HG03571 (cell line): Measurements from ENCODE around the gene CPXM2.

Experiments used
- ATAC-seq: cut with Tn5 transposase; IDR thresholded peaks from one replicate; pipeline ENCODE4 v1.9.1; 2021; ENCODE audit not compliant: unreplicated experiment

CPXM2 gene

DNA sequence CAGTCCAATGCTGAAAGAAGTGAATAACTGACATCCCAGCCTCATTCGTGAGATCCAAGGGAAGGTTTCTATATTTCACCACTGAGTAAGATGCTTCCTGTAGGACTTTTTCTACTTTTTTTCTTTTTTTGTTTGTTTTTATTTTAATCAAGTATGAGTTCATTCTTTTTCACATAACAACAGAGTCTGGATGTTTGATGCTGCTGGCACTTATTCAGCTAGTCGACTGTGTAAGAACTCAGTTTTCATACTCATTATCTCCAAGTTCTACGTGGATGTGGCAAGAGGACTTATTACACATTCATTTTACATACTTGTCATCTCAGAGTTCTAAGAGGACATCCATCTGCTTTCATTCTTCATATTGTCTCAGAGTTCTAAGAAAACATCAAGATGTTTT, 86.9 kb downstream of the CPXM2 start:
- no peak for ATAC-seq

DNA sequence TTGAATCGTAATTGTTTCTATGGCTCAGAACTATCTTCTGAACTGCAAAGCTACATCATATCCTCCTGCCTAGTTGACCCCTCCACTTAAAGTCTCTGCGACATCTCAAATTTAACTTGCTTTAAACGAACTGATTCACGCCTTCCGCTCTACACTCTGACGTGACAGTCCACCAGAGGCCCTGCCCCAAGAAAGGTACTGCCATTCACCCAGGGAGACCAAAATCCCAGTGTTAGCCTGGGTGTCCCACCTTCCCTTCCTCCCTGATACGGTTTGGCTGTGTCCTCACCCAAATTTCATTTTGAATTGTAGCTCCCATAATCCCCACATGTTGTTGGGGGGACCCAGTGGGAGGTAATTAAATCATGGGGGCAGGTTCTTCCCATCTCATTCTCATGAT, 90.8 kb downstream of the CPXM2 start:
- no peak for ATAC-seq

DNA sequence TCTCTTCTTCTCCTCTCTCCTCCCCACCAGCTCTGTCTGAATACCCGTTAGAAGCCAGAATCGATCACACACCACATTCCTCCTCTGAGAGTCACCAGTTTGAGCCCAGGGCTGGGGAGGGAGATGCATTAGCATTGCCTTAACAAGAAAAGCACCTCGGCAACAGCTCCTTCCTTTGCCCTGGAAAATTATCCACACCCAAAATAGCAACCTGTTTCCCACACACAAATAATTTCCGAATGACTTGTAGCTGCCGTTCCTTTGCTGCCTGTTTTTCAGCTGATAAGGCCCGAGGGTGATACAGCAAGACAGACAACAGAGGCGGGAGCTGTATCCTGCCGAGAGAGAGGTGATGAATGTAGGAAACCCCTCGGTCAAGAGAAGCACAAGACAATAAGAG, 91.3 kb downstream of the CPXM2 start:
- ATAC-seq, result no peak

DNA sequence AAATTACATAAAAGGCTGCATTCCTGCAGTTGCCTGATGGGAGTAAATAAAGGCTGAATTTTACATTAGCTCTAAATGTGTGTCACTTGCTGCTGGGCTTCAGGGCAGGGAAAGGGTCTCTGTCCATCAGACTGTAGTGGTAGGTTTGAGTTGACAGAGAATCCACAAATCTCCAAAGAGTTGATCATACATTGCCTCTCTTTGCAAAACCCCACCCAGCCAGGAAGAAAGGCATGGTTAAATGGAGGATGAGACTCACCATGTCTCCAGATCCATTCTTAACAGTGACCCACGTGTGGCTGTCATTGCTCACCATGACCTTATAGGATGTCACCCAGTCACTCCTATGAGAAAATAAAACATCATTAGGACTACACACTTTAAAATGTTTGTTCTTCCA, 92.8 kb downstream of the CPXM2 start:
- ATAC-seq, result no peak

DNA sequence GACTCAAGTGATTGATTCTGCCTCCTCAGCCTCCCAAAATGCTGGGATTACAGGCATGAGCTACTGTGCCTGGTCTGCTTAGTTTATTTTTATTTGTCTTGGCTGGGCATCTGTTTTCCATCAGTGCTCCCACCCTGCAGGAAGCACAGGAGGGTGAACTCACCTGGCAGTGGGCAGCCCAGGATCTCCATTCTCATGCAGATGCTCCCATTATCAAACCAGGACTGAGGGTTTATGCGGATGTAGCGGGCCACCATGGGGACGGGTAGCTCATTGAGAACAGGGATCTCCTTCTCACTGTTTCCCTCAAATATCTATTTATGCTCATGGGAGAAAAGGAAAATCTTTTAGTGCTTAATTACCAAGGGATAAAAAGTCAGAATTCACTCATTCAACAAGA, 93.8 kb downstream of the CPXM2 start:
- ATAC-seq, result no peak

DNA sequence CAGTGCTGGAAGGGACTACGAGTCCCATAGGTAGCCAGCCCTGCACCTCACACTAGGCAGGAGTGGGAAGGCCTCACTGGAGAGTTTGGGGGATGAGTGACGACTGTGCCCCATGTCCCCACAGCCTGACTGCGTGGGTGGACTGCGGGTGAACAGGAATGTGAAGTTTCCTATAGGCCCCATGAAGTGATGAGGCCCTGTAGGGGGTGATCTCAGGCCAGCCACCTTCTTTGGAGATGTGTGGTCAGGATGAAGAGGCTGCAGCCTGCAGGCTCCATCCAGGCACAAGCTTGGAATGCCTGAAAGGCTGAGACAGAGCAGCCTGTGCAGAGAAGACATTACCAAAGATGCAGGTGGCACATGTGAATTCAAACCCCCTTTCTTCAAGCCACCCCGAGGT, 94.9 kb downstream of the CPXM2 start:
- ATAC-seq, result no peak

DNA sequence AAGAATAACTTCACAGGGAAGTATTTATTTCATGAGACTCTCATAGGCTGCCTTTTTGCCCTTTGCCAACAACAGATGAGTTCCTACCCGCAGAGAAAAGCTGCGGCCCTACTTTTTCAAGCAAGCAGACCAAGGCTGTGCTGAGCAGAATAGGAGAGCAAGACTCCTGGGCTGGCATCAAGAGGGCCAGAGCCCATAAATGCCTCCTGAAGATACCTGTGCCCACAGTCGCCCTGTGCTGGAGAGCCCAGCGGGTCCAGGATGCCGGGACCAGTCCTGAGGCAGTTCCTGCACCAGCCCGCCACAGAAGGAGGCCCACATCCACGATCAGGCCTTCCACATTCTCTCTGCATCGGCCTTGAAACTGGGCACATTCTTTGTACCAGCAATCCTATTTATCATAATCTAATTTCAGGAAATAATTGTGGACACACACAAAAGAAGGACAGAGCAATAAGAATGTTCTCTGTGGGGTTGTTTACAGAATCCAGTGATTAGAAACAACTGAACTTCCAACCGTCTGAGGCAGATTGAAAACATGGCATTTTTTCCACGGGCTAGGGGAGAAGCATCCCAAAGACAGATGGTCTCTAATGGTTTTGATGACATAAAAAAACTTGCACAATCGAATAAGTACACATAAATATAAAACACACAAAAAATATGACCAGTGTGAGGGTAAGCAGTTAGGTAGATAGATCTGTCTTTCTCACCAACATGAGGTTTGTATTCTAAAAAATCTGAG, 95.6 kb downstream of the CPXM2 start:
- no peak for ATAC-seq

DNA sequence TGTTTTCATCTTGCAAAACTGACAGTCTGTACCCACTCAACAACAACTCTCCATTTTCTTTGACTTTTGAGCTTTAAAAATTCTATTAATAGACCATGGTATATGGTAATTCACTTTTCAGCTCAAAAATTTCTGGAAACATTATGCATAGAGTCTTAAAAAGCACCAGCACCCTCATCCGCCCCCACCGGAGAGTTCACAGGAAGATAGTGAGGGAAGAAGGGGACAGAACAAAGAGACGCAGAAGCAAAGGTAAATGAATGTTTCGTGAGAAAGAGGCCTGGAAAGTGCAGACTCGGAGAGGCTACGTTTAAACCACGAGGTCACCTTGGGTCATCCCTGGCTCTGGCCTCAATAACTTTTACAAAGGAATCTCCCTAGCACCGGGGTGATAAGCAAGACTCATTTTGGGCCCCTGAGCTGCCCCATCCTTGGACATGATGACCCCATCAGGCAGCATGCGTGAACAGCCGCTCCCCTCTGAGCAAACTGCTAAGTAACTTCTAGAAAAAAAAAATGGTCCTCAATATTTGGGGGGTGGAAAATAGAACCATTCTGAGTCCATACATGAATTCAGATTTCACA, 96.3 kb downstream of the CPXM2 start:
- ATAC-seq, result no peak

DNA sequence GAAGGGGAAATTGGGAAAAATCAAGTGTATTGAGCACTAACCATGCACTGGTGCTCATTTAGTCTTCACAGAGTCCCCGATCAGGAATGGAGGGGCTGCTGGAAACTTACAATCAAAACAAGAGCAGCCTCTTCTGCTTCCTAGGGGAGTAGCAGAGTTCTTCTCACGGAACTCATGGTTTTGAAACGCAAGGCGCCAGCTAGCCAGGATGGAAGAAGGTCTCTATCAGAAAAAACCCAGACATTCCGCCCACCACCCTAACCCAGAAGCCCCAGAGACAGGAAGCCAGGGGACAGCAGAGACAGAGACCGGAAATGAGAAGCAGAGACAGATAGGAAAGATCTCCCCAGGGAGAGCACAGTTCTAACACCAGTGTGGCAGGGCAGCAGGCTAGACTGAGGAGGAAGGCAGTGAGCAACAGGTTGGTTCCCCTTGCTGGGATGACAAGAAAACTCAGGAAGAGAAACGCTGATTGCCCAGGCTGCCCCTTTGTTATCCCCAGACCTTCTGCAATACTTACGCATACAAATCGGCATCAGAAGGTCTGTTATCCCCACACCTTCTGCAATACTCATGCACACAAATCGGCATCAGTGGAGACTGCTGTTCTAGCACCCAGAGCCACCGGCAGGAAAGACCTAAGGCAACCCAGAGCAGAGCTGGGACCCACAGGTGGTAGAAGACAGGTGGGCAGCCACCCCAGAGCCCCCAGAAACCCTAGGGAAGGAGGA, 99.2 kb downstream of the CPXM2 start:
- ATAC-seq, result no peak

DNA sequence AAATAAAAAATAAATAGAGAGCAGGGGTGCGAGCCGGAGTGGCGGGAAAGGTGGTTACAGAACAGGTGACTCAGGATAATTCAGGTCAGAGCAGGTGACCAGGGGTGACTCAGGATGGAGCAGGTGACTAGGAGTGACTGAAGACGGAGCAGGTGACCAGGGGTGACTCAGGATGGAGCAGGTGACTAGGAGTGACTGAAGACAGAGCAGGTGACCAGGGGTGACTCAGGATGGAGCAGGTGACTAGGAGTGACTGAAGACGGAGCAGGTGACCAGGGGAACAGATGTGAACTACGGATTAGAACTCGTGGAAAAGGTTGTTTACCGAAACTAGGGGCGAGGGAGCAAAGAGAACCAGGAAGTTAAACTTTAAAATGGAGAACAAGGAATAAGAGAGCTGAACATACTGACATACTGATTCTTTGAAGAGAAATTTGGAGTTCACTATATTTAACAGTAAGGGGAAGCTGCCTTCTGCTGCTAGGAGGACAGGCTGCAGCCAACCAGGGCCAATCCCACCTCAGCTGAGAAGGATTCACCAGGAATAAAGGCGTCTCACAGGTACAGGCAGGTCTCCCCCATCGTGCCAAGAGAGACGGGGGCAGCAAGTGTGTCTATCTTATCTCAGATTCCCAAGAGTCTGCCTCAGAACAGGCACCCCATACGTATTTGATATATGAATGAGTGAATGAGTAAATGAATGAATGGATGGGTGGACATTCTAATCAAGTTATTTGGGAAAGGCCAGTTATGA, 101.3 kb downstream of the CPXM2 start:
- no peak for ATAC-seq

DNA sequence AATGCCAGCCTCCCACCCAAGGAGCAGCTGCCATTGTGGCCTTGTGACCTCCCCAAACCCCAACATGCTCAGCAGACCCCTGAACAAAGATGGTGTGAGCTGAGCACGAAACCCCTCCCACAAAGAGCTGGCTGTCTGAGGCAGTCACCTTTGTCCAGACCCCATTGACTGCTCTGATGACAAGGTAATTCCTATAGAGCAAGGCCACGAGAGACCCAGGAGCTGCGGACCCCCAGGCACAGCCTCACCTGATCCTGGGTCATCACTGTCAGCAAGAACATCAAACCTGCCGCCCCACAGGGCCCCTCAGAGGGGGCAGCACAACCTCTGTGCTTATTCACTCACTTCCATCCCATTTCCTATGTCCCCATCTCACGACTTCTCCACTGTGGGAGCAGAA, 102.6 kb downstream of the CPXM2 start:
- ATAC-seq, result no peak

DNA sequence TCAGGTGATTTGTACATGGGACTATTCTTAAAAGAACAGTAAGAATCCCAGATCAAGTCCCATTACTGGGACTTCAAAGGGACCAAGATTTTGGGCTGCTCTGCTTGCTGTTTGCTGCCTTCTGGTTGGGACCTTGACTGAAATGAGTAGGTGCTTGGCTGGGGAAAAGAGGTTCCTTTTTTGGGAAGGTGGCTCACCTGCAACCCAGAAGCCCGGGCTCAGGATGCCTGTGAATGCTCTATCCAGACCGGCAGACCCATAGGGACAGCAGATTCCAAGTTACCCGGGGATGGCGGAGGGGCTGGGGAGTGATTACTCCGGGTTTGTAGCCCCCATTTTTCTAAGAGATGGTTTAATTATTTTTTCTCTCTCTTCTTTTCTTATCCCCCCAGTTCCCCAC, 104.0 kb downstream of the CPXM2 start:
- ATAC-seq, result no peak

DNA sequence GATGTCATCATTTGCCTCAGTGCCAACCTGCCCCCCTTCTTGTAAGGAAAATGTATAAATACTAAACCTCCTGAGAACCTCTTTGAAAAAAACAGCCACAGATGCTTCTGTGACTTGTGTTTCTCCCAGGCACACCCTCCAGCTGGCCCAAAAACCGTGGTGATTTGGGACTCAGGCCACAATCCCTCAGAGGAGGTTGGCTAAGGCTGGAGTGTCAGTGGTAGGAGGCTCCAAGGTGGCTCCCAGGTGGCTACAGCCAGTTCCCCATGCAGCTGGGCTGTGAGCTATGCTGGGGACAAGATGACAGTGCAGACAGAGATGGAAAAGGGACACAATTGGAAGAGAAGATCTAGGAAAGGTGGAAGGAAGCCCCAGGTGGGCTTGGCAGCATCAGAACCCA, 104.7 kb downstream of the CPXM2 start:
- no peak for ATAC-seq

DNA sequence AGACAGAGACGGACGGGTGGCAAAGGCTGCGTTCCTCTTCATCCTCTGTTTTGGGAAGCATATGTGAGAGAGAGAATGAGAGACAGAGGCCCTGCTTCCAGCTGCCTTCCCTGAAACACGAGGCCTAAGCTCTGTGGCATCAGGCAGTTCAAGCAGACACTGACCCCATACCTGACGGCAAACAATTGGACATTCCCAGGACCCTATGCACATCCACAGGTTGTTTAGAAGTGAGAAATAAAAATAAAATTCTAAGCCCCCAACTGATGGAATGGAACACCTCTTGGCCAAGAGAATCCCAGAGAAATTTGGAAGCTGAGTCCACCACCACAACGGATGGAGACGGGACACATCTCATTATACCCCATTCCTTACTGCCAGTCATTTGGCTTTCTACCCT, 105.3 kb downstream of the CPXM2 start:
- no peak for ATAC-seq

DNA sequence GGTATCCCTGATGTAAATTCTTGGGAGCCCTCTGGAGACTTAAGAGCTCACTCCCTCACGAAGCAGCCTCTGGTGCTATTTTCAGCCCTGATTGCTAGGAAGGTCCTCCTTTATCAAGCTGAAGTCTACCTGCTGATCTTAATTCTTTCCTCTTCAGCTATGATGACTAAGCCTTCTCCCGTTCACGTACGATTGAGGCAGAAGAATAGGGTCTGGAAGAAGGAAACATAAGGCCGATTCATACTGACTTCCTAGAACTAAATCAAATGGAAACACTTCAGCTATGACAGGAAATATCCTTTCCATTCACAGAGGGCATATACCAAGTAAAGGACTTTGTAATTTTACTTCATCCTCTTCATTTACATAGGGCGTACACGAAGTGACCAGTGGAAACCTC, 107.0 kb downstream of the CPXM2 start:
- ATAC-seq, result no peak

DNA sequence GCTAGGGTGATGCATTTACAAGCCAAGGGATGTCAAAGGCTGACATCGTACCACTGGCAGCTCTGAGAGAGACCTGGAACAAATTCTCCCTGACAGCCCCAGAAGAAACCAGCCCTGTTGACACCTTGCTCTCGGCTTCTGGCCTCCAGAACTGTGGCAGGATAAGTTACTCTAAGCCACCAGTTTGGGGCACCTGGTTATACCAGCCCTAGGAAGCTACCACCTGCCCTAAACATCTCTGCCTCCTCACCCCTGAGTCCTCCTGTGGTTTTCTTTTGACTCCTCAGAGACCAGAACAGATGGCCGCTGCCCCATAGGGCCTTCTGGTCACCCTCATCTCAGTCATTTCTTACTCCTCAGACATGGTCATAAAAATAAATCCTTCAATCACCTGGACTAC, 107.4 kb downstream of the CPXM2 start:
- ATAC-seq, result no peak

DNA sequence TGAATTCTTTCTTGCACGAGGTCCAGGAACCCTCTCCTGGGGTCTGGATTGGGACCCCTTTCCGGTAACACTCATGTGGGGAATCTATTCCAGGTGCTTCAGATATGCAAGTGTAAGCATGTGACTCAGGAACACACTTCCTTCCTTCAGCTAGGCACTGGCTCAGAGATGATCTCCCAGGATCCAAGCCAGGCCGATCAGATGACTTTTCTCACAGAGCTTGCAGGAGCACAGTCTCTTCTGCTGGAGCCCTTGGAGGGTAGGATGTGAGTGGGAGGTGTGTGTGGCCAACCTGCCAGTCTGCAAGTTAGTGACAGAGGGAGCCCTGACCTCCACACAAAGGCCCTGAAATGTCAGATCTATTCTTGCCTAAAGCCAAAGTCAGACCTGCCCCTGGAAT, 108.3 kb downstream of the CPXM2 start:
- ATAC-seq, result no peak

DNA sequence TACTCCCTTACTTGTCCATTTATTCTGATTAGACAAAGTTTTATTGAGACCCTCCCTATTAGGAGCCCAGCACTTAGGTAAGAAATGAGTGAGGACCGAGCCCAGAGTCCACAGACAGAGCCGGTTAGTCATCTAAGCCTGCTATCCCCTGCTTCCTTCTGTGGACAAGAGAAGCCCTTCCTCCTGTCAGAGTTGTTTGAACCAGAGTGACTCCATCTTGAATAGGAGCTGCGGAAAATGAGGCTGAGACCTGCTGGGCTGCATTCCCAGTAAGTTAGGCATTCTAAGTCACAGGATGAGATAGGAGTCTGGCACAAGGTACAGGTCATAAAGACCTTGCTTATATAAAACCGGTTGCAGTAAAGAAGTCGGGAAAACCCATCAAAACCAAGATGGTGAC, 109.1 kb downstream of the CPXM2 start:
- no peak for ATAC-seq

DNA sequence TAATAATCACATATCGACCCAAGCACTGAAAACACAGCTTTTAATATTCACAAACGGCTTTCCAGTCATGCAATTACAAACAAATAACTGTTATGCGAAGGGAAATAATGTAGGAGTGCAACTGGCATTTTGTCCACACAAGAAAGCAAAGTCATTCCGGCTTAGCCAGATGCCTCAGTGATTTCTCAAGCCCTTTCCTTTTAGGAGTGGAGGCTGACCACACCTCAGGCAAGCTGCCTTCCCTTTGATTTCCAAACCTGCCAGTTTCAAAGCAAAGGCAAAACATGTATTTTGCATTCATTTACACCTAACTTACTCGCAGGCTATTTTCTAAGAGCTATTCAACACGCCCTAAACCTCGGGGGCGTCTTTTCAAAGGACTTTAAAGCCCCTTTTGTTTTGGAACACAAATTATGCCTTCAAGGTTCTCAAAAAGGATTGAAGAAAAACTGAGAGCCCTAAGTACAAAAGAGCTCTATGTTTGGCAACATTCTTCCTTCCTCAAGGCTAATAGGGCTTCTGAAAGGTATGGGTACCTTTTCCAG, 109.6 kb downstream of the CPXM2 start:
- ATAC-seq, result no peak

DNA sequence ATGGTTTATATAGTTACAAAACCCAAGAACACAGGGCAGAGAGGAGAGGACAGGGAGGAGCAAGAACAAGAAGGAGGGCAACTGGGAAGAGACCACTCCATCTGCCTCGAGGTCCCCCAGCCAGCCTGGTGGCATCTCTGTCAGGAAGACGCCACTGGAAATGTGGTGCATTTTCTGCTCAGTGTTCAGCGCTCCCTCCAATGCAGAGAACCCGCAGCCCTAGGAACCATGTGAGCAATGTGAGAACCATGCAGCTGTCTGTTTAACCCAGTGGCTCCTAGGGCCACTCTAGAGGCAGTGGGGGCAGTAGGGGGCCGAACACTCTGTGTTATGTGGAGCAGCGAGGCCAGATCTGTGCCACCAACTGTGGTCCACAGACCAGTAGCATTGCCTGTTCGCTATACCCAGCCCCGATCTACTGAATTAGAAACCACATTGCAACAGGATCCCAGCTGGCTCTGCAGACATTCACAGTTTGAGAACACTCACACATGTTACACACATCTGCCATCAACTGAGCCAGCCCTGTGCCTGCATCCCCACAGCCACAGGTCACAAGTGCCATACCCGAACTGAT, 110.2 kb downstream of the CPXM2 start:
- ATAC-seq, result no peak
